VCaP (cell line): ENCODE results near the gene MARK2.

Experiments used
- H3K27ac ChIP-seq: fragments of 450-650 bp; 2 replicates; pipeline ENCODE4 v1.5.1; 2017
- TF ChIP-seq, protein P1 (sequence below): fragments of 450-650 bp; conservative IDR thresholded peaks from 2 replicates; pipeline ENCODE4 v1.5.1; 2017; ENCODE audit warnings: mild to moderate bottlenecking, moderate library complexity

MARK2 gene

DNA sequence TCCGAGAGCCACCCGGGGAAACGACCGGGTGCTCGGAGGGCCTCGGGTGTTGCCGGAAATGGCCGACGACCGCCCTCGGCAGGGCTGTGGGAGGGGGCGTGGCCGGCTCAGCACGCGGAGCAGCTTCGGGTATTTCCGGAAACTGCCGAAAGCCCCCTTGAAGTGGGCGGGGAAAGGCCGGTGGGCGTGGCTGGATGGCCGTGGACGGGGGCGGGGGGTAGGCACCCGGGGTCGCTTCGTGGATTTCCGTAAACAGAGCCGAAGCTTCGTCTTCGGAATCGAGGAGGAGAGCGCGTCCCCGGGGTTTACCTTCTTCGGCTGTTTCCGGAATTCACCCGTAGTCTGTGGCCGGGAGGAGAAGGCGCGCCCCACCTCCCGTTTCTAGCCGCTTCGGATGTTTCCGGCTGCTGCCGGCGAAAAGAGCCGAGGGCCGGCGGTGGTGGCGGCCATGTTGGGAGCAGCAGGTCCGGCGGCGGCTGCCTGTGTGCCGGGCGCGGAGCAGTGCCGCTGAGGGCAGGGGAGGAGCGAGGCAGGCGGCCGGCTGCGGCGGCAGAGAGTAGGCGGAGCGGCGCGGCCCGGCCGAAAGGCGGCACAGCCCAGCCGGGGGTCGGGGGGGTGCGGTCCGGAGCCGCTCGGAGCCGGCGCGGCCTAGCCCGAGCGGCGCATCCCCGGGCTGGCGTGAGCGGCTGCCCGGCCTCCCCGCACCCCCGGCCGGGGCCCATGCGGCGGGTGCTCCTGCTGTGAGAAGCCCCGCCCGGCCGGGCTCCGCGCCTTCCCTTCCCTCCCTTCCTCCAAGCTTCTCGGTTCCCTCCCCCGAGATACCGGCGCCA lies at the start of gene MARK2:
MARK2 (plus strand) TSS at position 433 of the 830 bp plus-strand sequence; CDS start at position 830, 397 bp downstream.
- TF ChIP-seq, protein P1, sequence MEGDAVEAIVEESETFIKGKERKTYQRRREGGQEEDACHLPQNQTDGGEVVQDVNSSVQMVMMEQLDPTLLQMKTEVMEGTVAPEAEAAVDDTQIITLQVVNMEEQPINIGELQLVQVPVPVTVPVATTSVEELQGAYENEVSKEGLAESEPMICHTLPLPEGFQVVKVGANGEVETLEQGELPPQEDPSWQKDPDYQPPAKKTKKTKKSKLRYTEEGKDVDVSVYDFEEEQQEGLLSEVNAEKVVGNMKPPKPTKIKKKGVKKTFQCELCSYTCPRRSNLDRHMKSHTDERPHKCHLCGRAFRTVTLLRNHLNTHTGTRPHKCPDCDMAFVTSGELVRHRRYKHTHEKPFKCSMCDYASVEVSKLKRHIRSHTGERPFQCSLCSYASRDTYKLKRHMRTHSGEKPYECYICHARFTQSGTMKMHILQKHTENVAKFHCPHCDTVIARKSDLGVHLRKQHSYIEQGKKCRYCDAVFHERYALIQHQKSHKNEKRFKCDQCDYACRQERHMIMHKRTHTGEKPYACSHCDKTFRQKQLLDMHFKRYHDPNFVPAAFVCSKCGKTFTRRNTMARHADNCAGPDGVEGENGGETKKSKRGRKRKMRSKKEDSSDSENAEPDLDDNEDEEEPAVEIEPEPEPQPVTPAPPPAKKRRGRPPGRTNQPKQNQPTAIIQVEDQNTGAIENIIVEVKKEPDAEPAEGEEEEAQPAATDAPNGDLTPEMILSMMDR, result no peak; the same call in 1 of the 2 replicates

DNA sequence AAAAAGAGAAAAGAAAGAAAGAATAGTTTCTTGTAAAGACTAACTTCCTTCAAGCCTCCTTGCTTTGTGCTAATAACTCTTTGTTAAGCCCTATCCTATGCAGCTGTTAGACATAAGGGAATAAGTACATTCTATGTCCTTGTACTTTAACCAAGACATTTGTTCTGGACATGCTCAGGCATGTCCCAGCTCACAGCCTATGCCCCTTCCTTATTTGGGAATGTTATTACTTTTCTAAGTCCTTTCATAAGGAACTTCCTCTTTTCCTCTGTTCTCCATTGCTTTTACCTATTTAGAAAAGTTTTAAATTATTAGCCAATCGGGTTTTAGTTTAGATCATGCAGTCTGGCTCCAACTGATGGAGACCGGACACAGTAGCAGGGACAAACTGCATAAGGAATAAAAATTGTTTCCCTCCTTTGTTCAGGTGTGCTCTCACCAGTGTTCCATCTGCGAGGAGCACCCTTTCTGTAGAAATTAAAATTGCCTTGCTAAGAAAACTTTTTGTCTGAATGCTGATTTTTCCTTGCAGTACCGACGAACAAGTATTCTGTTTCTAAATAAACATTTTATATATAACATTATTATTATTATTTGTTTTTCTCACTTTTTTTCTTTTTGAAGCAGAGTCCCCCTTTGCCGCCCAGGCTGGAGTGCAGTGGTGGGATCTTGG lies 47.3 kb upstream of the MARK2 start:
- H3K27ac ChIP-seq, result no peak overlapping the region
- TF ChIP-seq, protein P1, result no peak

More for the DNA sequence above, at the start of gene MARK2:
- H3K27ac ChIP-seq, result peak within 1 kb of the TSS; percentile 96

DNA sequence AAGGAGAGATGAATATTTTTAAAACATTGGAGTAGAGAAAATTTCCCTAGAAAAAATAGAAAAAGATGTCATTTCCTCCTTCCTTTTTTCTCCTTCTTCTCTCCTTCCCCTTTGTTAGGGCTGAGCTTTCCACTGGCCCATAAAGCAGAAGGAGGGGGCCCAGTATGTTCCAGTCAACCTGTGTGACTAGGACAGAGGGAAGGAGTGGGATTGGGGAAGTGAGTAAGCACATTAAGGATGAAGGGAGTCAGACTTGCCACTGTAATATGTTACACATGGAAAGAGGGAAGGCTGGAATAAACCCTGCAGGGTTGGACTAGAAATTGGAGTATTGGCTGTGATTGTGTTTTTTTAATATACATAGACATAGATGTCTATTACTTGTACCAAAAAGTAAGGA lies 45.7 kb upstream of the MARK2 start:
- no peak overlapping the region for H3K27ac ChIP-seq
- TF ChIP-seq, protein P1, result no peak

DNA sequence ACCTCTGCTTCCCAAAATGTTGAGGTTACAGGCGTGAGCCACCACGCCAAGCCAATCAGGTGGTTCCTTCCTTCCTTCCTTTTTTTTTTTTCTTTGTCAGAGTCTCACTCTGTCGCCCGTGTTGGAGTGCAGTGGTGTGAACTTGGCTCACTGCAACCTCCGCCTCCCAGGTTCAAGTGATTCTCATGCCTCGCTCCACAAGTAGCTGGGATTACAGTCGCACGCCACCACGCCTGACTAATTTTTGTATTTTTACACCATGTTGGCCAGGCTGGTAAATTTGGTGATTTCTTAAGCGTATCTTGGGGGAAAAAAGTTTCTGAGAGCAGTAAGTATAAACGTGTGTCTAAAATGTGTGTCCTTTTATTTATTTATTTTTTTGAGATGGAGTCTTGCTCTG lies 43.8 kb upstream of the MARK2 start:
- no peak overlapping the region for H3K27ac ChIP-seq
- TF ChIP-seq, protein P1, result no peak

DNA sequence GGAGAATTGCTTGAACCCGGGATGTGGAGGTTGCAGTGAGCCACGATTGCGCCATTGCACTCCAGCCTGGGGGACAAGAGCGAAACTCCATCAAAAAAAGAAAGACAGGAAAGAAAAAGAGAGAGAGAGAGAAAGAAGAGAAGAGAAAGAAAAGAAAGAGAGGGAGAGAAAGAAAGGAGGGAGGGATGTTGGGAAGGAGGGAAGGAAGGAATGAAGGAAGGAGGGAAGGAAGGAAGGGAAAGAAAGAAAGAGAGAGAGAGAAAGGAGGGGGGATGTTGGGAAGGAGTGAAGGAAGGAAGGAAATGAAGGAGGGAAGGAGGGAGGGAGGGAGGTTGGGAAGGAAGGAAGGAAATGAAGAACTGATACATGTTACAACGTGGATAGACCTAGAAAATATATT lies 38.0 kb upstream of the MARK2 start:
- TF ChIP-seq, protein P1, result 0 out of 2 replicates have a peak, but pooled peaks have one; percentile 4
- H3K27ac ChIP-seq, result no peak overlapping the region

DNA sequence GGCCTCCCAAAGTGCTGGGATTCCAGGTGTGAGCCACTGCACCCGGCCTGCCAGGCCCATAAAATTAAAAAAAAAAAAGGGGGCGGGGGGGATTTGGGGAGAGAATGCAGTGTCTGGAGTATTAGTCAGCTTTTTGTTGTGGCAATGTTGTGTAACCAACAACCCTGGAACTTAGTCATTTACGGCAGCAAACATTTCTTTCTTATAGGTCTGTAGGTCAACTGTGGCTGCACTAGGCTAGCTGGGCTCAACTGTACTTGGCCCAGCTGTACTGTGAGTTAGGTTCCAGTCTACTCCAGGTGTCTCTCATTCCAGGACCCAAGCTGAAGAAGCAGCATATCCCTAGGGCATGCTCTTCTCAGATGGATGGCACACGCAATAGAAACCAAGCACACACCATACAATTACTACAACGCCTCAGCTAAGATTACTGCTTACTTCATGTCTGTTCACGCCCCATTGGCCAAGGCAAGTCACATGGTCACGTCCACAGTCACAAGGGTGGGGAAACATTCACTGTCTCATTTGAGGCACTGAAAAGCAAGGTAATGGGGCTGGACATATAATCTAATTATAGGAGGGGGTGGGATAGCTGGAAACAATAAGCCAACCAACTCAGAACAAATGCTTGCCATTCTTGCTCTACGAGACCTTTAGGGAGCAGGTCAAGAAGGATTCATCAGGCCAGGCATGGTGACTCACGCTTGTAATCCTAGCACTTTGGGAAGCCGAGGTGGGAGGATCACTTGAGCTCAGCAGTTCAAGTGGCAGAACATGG lies 36.1 kb upstream of the MARK2 start:
- TF ChIP-seq, protein P1, result no peak
- peak overlapping the region; percentile 64; the same call in 1 of the 2 replicates for H3K27ac ChIP-seq

DNA sequence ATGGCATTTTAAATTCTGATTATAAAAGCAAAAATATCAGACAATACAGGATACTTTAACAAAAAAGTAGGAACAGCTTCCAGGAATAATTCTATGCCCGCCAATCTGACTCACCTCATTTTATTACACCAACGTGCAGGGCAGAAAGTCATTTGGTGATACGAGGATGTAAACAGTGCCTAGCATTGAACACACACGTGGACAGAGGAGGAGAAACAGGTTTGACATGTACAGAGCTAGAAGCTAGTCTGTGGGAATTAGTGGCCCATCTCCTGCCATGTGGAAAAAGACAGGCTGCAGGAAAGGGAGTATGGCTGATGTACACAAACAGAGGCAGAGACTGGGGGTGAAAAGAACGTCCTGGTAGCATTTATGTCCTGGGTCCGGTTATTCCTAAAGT lies 34.7 kb upstream of the MARK2 start:
- TF ChIP-seq, protein P1, result no peak
- H3K27ac ChIP-seq, result peak overlapping the region; percentile 64
